GM19043 (cell line): ENCODE results near the gene SPP1.

Source experiments
- ATAC-seq: cut with Tn5 transposase; IDR thresholded peaks from one replicate; pipeline ENCODE4 v1.9.1; 2021; ENCODE audit warnings: low read depth; ENCODE audit not compliant: unreplicated experiment

SPP1 gene

DNA sequence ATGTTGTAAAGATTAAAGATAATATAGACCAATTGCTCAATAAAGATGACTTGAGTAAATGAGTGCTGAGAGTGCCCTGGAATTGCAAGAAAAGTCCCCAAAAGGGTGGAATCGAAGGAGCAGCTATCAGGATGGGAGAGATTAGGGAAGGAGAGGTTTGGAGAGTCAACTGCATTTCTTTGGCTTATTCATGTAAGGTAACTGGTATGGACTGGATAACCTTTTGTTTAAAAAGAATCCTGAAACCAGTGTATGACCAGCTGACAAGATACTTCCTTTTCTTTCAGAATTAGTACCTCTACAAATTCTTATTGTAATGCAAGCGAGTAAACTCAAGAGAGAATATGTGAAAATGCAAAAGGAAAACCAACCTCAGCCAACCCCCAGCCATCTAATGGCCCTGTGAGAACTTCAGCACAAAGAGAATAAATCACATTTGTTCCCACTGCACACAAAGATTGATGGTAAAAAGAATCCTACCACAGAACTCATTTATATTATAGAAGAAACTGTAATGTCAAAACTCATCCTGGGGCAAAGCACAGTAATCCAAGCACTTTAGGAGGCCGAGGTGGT is 24.5 kb upstream of the SPP1 start:
- no peak for ATAC-seq

DNA sequence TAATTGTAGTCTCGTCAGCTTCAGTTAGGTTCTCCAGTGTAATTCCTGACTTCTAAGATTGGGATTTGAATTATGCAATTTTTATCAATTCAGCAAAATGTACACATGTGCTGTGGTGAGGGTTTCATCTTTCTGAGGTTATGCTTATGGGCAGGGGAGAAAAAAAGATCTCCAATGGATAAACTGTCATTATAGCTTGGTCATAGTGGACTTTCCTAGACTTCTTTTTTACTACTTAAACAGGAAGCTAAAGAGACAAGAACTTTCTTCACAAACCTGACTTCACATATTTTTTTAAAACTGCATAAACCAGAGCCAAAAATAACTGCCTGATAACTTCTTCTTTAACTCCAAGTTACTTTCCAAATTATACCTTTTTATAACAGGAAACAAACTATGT is 21.7 kb upstream of the SPP1 start:
- ATAC-seq: no peak

DNA sequence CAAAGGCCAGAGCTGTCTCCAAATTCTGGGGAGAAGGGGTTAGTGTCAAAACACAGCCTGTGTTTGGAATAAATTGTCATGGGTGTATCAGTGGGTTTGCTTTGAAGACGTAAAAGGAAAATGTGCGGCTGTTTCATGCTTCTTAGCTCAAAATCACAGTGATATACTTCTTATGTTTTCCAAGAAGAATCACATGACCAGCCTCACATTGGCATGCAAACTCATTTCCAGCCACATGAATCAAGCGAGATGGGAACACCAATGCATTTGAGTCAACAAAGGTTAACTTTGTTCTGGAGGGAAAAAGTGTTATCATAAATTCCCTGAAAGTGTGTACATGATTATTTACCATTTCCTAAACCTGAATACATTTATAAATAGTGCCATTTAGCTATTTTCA is 19.0 kb upstream of the SPP1 start:
- ATAC-seq: no peak

DNA sequence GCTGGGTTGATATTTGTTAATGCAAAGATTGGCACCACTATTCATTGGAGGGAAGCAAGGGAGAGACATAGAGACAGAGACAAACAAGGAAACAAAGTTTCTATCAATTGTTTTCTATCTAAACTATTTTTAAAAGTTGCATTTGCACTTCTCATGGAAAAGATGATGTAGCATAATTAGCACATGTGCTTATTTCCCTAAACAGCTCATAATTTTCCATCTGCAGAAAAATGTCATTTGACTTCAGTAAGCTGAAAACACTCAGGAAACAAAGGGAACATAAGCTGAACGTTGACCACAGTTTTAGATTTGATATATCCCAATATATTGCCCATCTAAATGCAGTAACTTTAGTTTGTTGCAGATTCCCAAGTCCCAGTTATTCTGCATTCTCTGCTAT is 18.5 kb upstream of the SPP1 start:
- no peak for ATAC-seq

DNA sequence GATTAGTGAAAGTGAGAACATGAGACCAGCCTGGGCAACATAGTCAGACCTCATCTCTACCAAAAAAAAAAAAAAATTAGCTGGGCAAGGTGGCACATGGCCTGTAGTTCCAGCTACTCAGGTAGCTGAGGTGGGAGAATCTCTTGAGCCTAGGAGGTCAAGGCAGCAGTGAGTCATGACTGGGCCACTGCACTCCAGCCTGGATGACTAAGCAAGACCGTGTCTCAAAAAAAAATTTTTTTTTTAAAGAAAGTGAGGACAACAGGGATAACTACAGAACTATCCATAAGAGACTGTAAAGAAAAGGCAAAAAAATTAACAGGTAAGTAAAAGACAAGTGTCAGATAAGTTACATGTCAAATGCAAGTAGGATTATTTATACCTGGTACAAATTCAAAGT is 13.5 kb upstream of the SPP1 start:
- ATAC-seq: no peak

DNA sequence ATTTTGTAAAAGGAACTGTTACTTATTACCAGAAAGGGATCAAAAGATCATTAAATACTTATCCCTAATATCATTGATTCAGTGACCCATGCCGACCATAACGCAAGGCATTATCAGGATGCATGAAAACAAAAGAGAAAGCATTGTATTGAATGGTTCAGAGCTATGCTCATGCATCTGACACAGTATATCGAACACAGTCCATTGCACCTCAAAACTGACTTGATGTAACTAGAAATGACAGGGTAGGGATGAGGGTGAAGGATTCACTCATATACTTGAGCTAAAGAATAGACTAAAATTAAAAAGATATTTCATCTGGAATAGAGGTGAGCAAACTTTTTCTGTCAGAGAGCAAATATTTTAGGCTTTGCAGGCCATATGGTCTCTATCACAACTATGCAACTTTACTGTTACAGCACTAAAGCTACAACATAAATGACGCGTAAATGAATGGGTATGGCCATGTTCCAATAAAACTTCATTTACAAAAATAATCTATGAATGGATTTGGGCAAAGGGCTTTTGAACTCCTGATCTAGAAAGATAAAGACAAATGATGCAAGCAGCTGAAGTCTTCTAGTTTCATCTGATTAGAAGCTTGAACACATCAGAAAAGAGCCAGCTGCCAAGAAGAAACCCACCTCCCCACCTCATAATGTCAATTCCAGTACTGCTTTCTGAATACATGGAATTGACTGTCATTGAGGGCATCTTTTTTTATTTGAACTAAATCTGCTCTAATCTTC is 12.9 kb upstream of the SPP1 start:
- ATAC-seq: no peak

DNA sequence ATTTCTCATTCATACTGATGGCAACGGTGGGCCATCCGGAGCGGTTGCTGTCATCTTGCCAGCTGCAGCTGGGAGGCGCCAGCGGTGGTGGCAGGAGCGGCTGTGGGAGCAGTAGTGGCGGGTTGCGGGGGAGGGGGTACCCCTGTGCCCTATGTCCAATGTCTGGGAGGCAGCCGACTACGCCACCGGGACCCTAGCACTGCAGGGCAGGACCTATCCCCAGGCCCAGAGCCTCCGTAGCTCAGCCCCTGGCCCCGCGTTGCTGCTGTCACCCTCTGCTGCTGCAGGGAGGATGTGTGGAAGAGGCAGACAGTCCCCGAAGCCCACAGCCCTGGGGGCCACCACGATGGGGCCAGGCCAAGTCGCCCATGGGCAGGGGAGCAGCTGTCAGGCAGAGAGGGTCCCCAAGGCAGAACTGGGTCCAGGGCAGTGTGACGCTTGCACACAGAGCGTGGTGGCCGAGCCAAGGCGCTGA is 10.0 kb upstream of the SPP1 start:
- no peak for ATAC-seq

DNA sequence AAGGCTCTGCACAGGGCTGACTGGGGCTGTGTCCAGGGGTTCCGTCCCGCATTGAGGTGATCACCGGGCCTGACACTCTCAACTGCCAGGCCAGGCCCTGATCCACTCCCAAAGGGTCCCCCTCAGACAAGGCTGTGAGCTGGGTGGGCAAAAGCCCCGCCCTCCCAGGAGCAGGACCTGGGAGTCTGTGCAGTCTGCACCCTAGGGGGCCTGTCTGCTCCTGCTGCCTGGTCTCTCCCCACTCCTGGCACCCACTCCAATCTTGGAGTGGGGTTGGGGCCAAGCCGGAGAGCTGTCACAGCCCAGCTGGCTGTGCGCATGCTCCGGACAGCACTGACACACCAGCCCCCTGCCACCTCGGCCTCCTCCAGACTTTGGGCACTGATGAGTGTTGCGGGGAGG is 9.4 kb upstream of the SPP1 start:
- ATAC-seq: no peak

DNA sequence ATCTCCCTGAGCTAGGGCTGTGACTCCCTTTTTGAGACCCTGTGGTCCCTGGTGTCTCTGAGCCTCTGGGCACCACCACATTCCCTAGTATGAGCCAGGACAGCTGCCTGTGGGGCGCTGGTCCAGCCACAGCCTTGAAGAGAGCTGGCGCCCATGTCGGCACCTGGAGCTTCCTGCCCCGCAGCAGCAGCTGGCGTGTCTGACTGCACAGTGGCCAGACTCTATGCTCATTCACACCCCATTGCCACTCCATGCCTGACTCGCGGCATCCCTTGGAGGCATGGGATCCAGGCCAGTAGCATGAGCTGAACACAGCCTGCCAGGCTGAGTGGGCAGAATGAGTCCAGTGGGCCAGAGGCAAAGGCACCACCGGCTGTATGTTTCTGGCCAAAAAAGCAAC is 8.3 kb upstream of the SPP1 start:
- no peak for ATAC-seq

DNA sequence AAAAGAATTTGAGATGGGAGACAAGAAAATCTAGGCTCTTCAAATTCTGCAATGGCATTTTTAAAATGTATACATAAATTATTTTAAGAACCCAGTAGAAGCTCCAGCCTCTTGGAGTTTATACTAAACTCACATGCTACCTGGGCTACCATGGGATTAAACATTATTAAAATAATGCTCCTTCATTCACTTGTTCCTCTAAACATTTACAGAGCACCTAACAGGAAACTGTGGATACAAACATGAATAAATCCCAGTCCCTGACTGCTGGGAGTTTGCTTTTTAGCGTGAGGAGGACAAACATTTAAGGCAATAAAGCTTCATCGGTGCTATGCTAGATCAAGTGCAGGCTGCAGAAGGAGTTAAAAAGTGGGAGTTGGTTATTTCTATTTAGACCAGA is 5.4 kb upstream of the SPP1 start:
- ATAC-seq: no peak

DNA sequence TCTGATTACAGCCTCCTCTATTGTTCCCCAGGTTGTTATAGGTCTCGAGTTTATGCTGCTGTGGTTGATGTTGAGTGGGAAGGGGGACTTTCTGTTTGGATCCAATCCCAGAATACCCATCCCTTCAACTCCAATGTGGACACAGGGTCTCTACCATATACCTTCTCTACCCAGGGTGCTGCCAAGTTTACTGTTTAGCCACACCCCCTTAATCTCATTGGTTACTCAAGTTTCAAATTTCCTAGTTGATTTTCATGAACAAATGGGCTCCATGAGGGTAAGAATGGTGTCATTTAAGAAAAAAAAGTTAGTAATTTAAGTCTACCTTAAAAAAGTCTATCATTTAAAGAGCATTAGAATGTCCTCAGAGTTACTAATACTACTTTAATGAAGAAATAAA is 3.6 kb upstream of the SPP1 start:
- ATAC-seq: no peak

DNA sequence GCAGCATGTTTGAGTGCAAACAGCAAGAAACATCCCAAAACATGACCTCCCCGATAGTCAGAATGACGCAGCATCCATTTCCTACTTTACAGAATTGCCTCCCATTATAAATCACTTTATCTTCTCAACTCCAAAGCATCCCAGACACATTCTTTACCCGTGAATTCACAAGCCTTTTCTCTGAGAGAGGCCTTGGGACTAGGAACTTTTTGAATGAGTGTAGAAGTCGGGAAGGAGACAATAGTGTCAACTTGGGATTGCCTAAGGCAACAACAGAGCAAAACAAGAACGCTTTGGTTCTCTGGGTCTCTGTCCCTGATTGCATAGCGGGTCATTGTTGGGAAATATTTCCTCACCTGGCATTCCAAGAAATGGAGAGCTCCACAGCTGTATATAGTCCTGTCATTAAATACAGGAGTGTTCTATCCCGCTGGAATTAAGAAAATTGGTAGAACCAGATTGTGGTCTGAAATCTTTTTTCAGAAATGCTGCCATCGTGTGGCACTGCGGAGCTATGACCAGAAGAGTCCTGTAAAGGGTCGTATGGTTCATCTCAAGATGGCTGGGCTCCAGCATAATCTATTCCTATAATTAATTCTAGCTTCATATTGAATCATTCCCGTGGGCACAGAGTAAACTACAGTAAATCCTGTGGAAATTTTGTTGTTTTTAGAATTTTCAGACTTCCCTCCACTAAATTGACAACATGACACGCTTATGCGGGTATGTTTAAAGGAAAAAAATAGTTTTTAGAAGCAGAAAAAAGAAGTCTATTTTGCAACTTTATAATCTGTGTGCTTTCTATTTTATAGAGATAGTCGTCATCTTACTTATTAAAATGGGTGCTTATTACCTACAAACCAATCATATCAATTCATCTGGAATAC is 2.0 kb upstream of the SPP1 start:
- peak; percentile 65 for ATAC-seq

DNA sequence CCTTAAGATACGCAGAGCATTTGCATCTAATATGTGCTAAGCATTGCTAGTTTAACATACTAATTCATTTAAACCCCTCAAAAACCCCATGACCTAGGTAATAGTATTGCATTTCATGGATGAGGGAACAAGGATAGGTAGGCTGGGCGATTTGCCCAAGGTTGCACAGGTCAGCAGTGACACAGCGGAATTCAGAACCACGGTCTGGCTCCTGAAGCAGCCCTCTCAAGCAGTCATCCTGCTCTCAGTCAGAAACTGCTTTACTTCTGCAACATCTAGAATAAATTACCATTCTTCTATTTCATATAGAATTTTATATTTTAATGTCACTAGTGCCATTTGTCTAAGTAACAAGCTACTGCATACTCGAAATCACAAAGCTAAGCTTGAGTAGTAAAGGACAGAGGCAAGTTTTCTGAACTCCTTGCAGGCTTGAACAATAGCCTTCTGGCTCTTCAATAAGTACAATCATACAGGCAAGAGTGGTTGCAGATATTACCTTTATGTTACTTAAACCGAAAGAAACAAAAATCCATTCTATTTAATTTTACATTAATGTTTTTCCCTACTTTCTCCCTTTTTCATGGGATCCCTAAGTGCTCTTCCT is 555 bp upstream of the SPP1 start:
- ATAC-seq: peak; percentile 19

DNA sequence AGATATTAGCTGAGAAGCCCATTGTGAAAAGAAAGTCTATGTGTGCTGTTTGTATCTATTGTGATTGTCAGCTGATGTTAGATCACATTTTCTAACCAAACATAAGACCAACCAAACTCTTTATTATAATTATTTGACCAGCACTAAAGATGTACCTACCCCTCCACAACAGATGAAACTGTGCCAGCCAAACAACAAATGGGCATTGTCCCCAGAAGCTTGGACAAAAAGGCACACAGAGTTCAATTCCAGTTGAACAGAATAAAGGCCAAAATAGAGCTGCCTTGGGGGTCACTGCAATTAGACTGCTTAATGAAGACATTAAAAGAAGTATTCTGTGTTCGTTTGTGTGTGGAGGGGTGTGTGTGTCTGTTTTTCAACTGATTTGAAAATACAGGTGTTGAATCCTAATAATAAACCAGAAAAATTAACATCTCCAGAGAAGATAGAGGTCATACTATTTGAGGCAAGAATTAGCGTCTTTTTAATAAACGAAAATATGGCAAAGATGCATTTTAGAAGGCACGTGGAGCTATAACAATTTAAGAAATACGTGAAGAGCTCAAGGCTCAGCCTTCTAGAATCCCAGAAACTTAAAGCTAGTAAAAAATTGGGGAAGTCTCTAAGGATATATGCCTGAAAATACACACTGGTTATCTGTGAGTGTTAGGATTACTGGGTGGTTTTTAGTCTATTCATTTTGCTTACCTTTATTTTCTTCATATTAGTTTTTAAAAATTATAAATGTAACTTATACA is 2.2 kb downstream of the SPP1 start:
- ATAC-seq: no peak

DNA sequence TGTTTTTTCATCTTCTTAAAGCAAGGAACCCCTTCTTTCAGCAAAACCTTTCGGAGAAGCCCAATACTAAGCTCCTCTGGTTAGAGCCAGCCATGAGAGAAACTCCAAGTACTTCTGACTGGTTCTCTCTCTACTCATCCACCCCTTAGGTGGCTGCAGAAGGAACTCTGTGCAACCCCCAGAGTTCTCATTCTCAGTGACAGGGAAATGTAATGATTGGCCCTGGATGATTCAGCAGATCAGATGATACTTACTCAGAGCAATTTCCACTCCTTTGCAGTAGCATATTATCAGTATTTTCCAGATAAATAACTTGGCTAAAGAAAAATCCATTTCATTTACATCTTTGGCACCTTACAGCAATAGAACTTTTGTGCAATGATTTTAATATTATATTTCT is 3.2 kb downstream of the SPP1 start:
- ATAC-seq: no peak

DNA sequence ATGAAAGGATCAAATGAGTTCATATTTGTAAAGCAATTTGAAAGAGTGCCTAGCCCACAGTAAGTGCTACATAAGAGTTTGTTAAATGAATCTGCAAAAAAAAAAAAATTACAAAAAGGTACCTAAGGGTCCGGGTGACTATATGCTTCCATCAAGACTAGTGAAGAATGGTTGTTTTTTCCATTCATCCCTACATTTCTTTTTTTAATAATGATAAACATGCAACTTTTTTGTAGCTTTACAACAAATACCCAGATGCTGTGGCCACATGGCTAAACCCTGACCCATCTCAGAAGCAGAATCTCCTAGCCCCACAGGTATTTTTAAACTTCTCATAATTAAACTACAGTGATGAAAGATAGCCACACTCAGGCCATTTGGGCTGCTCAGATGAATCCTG is 4.3 kb downstream of the SPP1 start:
- ATAC-seq: no peak

DNA sequence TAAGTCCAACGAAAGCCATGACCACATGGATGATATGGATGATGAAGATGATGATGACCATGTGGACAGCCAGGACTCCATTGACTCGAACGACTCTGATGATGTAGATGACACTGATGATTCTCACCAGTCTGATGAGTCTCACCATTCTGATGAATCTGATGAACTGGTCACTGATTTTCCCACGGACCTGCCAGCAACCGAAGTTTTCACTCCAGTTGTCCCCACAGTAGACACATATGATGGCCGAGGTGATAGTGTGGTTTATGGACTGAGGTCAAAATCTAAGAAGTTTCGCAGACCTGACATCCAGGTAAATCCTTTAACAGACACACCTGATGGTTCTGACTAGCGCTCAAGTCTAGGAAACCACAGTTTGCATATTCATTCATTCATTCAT is 6.0 kb downstream of the SPP1 start:
- no peak for ATAC-seq

DNA sequence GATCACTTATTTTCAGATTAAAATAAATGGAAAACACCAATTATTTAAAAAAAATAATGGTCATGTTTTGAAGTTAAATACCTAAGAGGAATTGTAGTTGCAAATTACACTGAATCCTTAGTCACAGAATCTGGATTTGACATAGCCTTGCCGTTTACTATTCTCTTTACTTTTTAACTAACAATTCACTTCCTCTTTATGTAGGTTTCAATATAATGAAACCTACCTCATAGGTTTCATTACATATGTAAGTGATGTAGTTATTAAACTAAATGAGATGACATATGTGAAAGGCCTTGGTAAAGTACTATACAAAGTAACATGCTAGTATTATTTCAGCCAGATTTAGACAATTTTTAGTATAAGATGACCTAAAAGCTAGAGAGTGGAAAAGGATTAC is 6.5 kb downstream of the SPP1 start:
- ATAC-seq: no peak

DNA sequence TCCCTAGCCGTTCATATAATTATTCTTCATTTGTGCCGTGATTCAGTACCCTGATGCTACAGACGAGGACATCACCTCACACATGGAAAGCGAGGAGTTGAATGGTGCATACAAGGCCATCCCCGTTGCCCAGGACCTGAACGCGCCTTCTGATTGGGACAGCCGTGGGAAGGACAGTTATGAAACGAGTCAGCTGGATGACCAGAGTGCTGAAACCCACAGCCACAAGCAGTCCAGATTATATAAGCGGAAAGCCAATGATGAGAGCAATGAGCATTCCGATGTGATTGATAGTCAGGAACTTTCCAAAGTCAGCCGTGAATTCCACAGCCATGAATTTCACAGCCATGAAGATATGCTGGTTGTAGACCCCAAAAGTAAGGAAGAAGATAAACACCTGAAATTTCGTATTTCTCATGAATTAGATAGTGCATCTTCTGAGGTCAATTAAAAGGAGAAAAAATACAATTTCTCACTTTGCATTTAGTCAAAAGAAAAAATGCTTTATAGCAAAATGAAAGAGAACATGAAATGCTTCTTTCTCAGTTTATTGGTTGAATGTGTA is 7.0 kb downstream of the SPP1 start:
- no peak for ATAC-seq

DNA sequence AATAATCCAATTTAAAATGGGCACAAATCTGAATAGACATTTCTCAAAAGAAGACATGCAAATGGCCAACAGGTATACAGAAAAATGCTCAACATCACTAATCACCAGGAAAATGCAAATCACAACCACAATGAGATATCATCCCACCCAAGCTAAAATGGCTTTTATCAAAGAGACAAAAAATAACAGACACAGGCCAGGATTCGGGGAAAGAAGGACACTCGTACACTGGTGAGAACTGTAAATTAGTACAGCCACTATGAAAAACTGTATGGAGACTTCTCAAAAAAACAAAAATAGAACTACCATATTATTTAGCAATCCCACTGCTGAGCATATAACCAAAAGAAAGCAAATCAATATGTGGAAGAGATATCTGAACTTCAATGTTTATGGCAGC is 8.5 kb downstream of the SPP1 start:
- no peak for ATAC-seq
